ENCODE measurements around the gene BAK1.

GRCh38 chr6:33571637-33572316, 8.3 kb downstream of the BAK1 start:
- TF ChIP-seq EP300 (IDR thresholded peaks at IDR 0.05; ENCODE audit: low read depth) (no peak), CTCF (IDR thresholded peaks at IDR 0.05) (no peak), POLR2A (IDR thresholded peaks at IDR 0.05) (no peak), POLR2AphosphoS5 (IDR thresholded peaks at IDR 0.05) (no peak)

All from transverse colon (tissue), 4 donors.